Large intestine (tissue), 3 donors: ENCODE results near the gene LIN7B. TPM values are rescaled to one million over a fixed set of nuclear protein-coding genes. Genes with fewer than 3 reads are reported as not detected.

Experiments
- DNase-seq, 2 donors: peaks; one replicate each; pipeline versions ENCODE4 v3.0.0 to v3.0.0-alpha.2; 2013
- H3K27ac ChIP-seq: one replicate; pipeline ENCODE4 v1.5.1; 2013; ENCODE audit warnings: low read length
- H3K27me3 ChIP-seq: 2 replicates; pipeline ENCODE4 v1.6.1; 2013; ENCODE audit warnings: low read length; ENCODE audit not compliant: control insufficient read depth, insufficient read depth
- H3K36me3 ChIP-seq: 2 replicates; pipeline ENCODE4 v1.6.1; 2013; ENCODE audit warnings: low read length; ENCODE audit not compliant: control insufficient read depth, insufficient read depth
- H3K4me1 ChIP-seq: one replicate; pipeline ENCODE4 v1.6.1; 2013; ENCODE audit warnings: low read length; ENCODE audit not compliant: control insufficient read depth, insufficient read depth
- H3K4me3 ChIP-seq: one replicate; pipeline ENCODE4 v1.5.1; 2013; ENCODE audit warnings: low read length
- H3K9me3 ChIP-seq: one replicate; pipeline ENCODE4 v1.6.1; 2013; ENCODE audit warnings: mild to moderate bottlenecking, low read depth, low read length, moderate library complexity; ENCODE audit not compliant: control insufficient read depth
- WGBS: methylation state at CpG from one replicate; pipeline ENCODE4 v1.1.5; 2013; ENCODE audit warnings: low lambda C conversion rate; ENCODE audit not compliant: insufficient coverage; 5-methylcytosine and 5-hydroxymethylcytosine counted together
- polyA plus RNA-seq: library from polyadenylated mRNA; unstranded; fragments of 120-200 nt; gene quantifications from one replicate; pipeline ENCODE4 v1.2.1, GENCODE V29; 2013

LIN7B gene
- polyA plus RNA-seq, 1 donor = 7.8 TPM

GRCh38 chr19:49094505-49095482, 19.4 kb upstream of the LIN7B start:
- no peak for DNase-seq
- H3K4me3 ChIP-seq = no peak overlapping the region
- H3K4me1 ChIP-seq = no peaks in the 10 kb centered on the region
- H3K27me3 ChIP-seq = no peaks in the 10 kb centered on the region
- H3K27ac ChIP-seq = no peak overlapping the region
- WGBS = 81% methylated on average over 4 of the region's 23 CpGs
- H3K36me3 ChIP-seq = peaks cover 81% of the 10 kb centered on the region
- H3K9me3 ChIP-seq = no peaks in the 10 kb centered on the region

- Histone ChIP-seq H3K36me3 (peaks cover 79% of the 10 kb centered on the region), H3K27ac (no peak overlapping the region), H3K27me3 (no peaks in the 10 kb centered on the region), H3K4me3 (no peak overlapping the region), H3K4me1 (no peaks in the 10 kb centered on the region), H3K9me3 (no peaks in the 10 kb centered on the region)
- peak; percentile 55 to 58 for DNase-seq
- no CpG with 5 or more reads among the region's 8 CpGs for WGBS
Observed at GRCh38 chr19:49097453-49098288, 16.5 kb upstream of the LIN7B start.

- H3K36me3 ChIP-seq = peaks cover 82% of the 10 kb centered on the region
- H3K4me1 ChIP-seq = no peaks in the 10 kb centered on the region
- H3K9me3 ChIP-seq = no peaks in the 10 kb centered on the region
- H3K27ac ChIP-seq = no peak overlapping the region
- WGBS = 100% methylated on average over 1 of the region's 4 CpGs
- H3K4me3 ChIP-seq = no peak overlapping the region
- no peak for DNase-seq
- H3K27me3 ChIP-seq = no peaks in the 10 kb centered on the region
Observed at GRCh38 chr19:49098795-49099194, 15.4 kb upstream of the LIN7B start.

- Histone ChIP-seq H3K4me3 (no peak overlapping the region), H3K4me1 (no peaks in the 10 kb centered on the region), H3K27me3 (no peaks in the 10 kb centered on the region), H3K9me3 (no peaks in the 10 kb centered on the region), H3K36me3 (peaks cover 80% of the 10 kb centered on the region), H3K27ac (no peak overlapping the region)
- WGBS = no CpG with 5 or more reads among the region's 12 CpGs
- no peak for DNase-seq
Observed at GRCh38 chr19:49101160-49101559, 13.0 kb upstream of the LIN7B start.

- Histone ChIP-seq H3K36me3 (peaks cover 87% of the 10 kb centered on the region), H3K27me3 (no peaks in the 10 kb centered on the region), H3K9me3 (no peaks in the 10 kb centered on the region), H3K4me3 (no peak overlapping the region), H3K27ac (no peak overlapping the region), H3K4me1 (no peaks in the 10 kb centered on the region)
- no CpG with 5 or more reads among the region's 12 CpGs for WGBS
- no peak for DNase-seq
Observed at GRCh38 chr19:49102303-49102702, 11.9 kb upstream of the LIN7B start.

GRCh38 chr19:49103331-49104085, 10.7 kb upstream of the LIN7B start:
- H3K27ac ChIP-seq = no peak overlapping the region
- no peak for DNase-seq
- H3K27me3 ChIP-seq = no peaks in the 10 kb centered on the region
- no CpG with 5 or more reads among the region's 33 CpGs for WGBS
- H3K36me3 ChIP-seq = peaks cover 85% of the 10 kb centered on the region
- H3K4me1 ChIP-seq = no peaks in the 10 kb centered on the region
- H3K9me3 ChIP-seq = no peaks in the 10 kb centered on the region
- no peak overlapping the region for H3K4me3 ChIP-seq

GRCh38 chr19:49104229-49104864, 9.8 kb upstream of the LIN7B start:
- WGBS = no CpG with 5 or more reads among the region's 30 CpGs
- no peaks in the 10 kb centered on the region for H3K27me3 ChIP-seq
- peaks cover 86% of the 10 kb centered on the region for H3K36me3 ChIP-seq
- no peaks in the 10 kb centered on the region for H3K9me3 ChIP-seq
- no peak for DNase-seq
- H3K4me1 ChIP-seq = no peaks in the 10 kb centered on the region
- H3K27ac ChIP-seq = no peak overlapping the region
- no peak overlapping the region for H3K4me3 ChIP-seq

- no peaks in the 10 kb centered on the region for H3K9me3 ChIP-seq
- H3K27ac ChIP-seq = no peak overlapping the region
- peak; percentile 26 to 31 for DNase-seq
- H3K4me3 ChIP-seq = no peak overlapping the region
- H3K27me3 ChIP-seq = no peaks in the 10 kb centered on the region
- H3K36me3 ChIP-seq = peaks cover 73% of the 10 kb centered on the region
- 60% methylated on average over 1 of the region's 12 CpGs for WGBS
- no peaks in the 10 kb centered on the region for H3K4me1 ChIP-seq
Observed at GRCh38 chr19:49106648-49107135, 7.5 kb upstream of the LIN7B start.

- no peak overlapping the region for H3K27ac ChIP-seq
- H3K27me3 ChIP-seq = no peaks in the 10 kb centered on the region
- 97% methylated on average over 6 of the region's 93 CpGs for WGBS
- H3K4me3 ChIP-seq = no peak overlapping the region
- peaks cover 64% of the 10 kb centered on the region for H3K36me3 ChIP-seq
- H3K9me3 ChIP-seq = no peaks in the 10 kb centered on the region
- H3K4me1 ChIP-seq = no peaks in the 10 kb centered on the region
- DNase-seq = no peak
Observed at GRCh38 chr19:49107625-49108459, 6.3 kb upstream of the LIN7B start.
